A549 treated with AZD2906 at 1 μM for 4 hours (cell line): Measurements from ENCODE around the gene LGALS13. TPM values are rescaled to one million over a fixed set of nuclear protein-coding genes. Genes with fewer than 3 reads are reported as not detected.

Source experiments
- total RNA-seq: library from RNA; stranded (reverse); fragments of 200-300 nt; extraction: Qiagen RNA extraction; gene quantifications from 5 replicates; pipeline ENCODE4 v1.2.3, GENCODE V29; 2022

LGALS13 gene, protein sequence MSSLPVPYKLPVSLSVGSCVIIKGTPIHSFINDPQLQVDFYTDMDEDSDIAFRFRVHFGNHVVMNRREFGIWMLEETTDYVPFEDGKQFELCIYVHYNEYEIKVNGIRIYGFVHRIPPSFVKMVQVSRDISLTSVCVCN
- total RNA-seq: not detected in 5 replicates

DNA sequence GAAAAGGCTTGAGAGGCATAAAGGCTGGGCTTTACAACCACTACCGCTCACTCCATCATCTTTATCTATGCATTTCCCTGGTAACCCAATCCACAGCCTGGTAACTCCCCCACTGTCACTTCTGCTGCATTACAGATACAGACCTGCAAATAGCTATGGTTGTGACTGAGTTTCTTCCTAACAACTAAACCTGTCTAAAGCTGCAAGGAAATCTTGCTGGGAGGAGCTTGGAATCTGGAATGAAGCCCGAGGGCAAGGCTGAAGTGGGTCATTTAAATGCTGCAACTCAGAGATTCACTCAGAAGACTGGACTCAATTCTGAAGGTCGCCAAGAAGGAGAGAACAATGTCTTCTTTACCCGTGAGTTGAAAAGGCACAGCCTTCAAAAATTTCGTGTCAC lies at the start of gene LGALS13:
LGALS13 (plus strand) TSS at position 301 of the 400 bp plus-strand sequence; CDS start at position 346, 45 bp downstream.

DNA sequence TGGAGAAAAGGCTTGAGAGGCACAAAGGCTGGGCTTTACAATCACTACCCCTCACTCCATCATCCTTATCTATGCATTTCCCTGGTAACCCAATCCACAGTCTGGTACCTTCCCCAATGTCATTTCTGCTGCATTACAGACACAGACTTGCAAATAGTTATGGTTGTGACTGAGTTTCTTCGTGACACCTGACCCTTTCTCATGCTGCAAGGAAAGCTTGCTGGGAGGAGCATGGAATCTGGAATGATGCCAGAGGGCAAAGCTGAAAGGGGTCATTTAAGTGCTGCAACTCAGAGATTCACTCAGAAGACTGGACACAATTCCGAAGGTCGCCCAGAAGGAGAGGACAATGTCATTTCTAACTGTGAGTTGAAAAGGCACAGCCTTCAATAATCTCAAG lies 53.3 kb downstream of the LGALS13 start, which contains the start of gene LGALS16:
LGALS16 (plus strand) TSS at position 301 of the 400 bp plus-strand sequence; CDS start at position 350, 49 bp downstream.

Other genes starting within 250 kb of the LGALS13 start
- gene PAF1, start 211.4 kb upstream of the LGALS13 start, total RNA-seq: 73.9 to 76.7 TPM (median 75.8 TPM) in 5 replicates
- 72.3 to 77.0 TPM (median 74.1 TPM) in 5 replicates for gene MED29, start 211.1 kb upstream of the LGALS13 start, total RNA-seq
- 193 to 296 TPM (median 229 TPM) in 5 replicates for gene ZFP36, start 195.7 kb upstream of the LGALS13 start, total RNA-seq
- 81.1 to 117 TPM (median 104 TPM) in 5 replicates for gene PLEKHG2, start 189.9 kb upstream of the LGALS13 start, total RNA-seq
- gene RPS16, start 166.6 kb upstream of the LGALS13 start, total RNA-seq: 6,355 to 7,942 TPM (median 7,642 TPM) in 5 replicates
- gene SUPT5H, start 156.9 kb upstream of the LGALS13 start, total RNA-seq: 171 to 194 TPM (median 177 TPM) in 5 replicates
- gene TIMM50, start 121.7 kb upstream of the LGALS13 start, total RNA-seq: 176 to 224 TPM (median 211 TPM) in 5 replicates
- gene DLL3, start 103.6 kb upstream of the LGALS13 start, total RNA-seq: 6.9 to 11.1 TPM (median 10.3 TPM) in 5 replicates
- gene SELENOV, start 87.4 kb upstream of the LGALS13 start, total RNA-seq: not detected in 5 replicates
- gene EID2B, start 69.7 kb upstream of the LGALS13 start, total RNA-seq: 6.5 to 9.7 TPM (median 7.7 TPM) in 5 replicates
- 32.7 to 45.7 TPM (median 42.6 TPM) in 5 replicates for gene EID2, start 62.4 kb upstream of the LGALS13 start, total RNA-seq
- not detected in 5 replicates for gene LGALS16, start 53.4 kb downstream of the LGALS13 start, total RNA-seq
- not detected in 5 replicates for gene LGALS14, start 102.0 kb downstream of the LGALS13 start, total RNA-seq
- gene CLC, start 135.5 kb downstream of the LGALS13 start, total RNA-seq: 0.23 TPM in 1 of 5 replicates, not detected in the others
- gene LEUTX, start 176.3 kb downstream of the LGALS13 start, total RNA-seq: not detected in 5 replicates
- 19.3 to 23.3 TPM (median 20.8 TPM) in 5 replicates for gene DYRK1B, start 231.6 kb downstream of the LGALS13 start, total RNA-seq
- gene FBL, start 243.9 kb downstream of the LGALS13 start, total RNA-seq: 593 to 734 TPM (median 701 TPM) in 5 replicates